Lower leg skin (tissue), 4 donors: Measurements from ENCODE around the gene SHROOM3. TPM values are rescaled to one million over a fixed set of nuclear protein-coding genes. Genes with fewer than 3 reads are reported as not detected.

Source experiments
- DNase-seq, 2 donors: peaks; one replicate each; pipeline ENCODE4 v3.0.0-alpha.2; 2019; ENCODE audit warnings: low spot score in 2 of 2
- H3K4me3 ChIP-seq: fragments of 200-600 bp; sonication (generic); 2 replicates; pipeline ENCODE4 v1.5.1; 2017; ENCODE audit warnings: mild to moderate bottlenecking, low read depth; ENCODE audit not compliant: poor library complexity, severe bottlenecking
- POLR2A ChIP-seq, 2 donors: fragments of 450-650 bp; IDR thresholded peaks; one replicate each; pipeline ENCODE4 v1.6.1; 2016 to 2017; ENCODE audit warnings: antibody characterized with exemption in 2 of 2, mild to moderate bottlenecking in 1 of 2, moderate library complexity in 1 of 2
- WGBS, 2 donors: methylation state at CpG; one replicate each; pipeline ENCODE4 v1.1.5; 2018; 5-methylcytosine and 5-hydroxymethylcytosine counted together
- intact Hi-C: fragments of 100-400 bp; cut with DNase I; formaldehyde crosslinking; loops from one replicate; pipeline ENCODE4 v1.15.0; 2023; ENCODE audit warnings: low total_unique reads
- total RNA-seq, 4 donors: library from RNA; depleted of rRNA; stranded (reverse); fragments of >200 nt; gene quantifications; one replicate each; pipeline ENCODE4 v1.1.0, GENCODE V29; 2016
- TF ChIP-seq, protein P1 (sequence below), 3 donors: fragments of 450-650 bp; IDR thresholded peaks; one replicate each; pipeline ENCODE4 v1.5.1; 2016; ENCODE audit warnings: antibody characterized with exemption in 3 of 3, mild to moderate bottlenecking in 3 of 3, moderate library complexity in 2 of 3

The SHROOM3 gene
- total RNA-seq, 4 donors from 2014 or later, result 37.7 to 88.8 (median 44.0) TPM

DNA sequence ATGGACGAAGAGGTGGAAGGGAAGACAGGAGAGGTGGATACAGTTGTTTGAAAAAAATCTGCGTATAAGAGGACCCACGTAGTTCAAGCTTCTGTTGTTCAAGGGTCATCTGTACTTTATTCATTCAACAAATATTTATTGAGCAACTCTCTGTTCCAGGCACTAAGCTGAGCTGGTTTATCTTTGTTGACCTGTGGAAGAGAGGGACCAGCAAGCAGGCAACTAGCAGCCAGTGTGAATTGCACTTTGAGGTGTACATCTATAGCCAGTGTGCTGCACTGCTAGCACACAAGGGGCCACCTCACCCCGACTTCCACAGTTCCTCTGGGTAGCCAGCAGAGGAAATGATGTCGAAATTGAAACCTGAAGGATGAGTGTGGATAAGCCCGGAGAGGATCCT lies 271.6 kb downstream of the SHROOM3 start:
- no peak for TF ChIP-seq POLR2A (IDR thresholded peaks at IDR 0.05)
- TF ChIP-seq, protein P1, sequence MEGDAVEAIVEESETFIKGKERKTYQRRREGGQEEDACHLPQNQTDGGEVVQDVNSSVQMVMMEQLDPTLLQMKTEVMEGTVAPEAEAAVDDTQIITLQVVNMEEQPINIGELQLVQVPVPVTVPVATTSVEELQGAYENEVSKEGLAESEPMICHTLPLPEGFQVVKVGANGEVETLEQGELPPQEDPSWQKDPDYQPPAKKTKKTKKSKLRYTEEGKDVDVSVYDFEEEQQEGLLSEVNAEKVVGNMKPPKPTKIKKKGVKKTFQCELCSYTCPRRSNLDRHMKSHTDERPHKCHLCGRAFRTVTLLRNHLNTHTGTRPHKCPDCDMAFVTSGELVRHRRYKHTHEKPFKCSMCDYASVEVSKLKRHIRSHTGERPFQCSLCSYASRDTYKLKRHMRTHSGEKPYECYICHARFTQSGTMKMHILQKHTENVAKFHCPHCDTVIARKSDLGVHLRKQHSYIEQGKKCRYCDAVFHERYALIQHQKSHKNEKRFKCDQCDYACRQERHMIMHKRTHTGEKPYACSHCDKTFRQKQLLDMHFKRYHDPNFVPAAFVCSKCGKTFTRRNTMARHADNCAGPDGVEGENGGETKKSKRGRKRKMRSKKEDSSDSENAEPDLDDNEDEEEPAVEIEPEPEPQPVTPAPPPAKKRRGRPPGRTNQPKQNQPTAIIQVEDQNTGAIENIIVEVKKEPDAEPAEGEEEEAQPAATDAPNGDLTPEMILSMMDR (IDR thresholded peaks at IDR 0.05), result no peak
- H3K4me3 ChIP-seq, result no peak overlapping the region
- WGBS, 2 donors, result 88 to 91% methylated on average over 6 of the region's 6 CpGs
- DNase-seq, result no peak
- intact Hi-C loops, result no loop called here

DNA sequence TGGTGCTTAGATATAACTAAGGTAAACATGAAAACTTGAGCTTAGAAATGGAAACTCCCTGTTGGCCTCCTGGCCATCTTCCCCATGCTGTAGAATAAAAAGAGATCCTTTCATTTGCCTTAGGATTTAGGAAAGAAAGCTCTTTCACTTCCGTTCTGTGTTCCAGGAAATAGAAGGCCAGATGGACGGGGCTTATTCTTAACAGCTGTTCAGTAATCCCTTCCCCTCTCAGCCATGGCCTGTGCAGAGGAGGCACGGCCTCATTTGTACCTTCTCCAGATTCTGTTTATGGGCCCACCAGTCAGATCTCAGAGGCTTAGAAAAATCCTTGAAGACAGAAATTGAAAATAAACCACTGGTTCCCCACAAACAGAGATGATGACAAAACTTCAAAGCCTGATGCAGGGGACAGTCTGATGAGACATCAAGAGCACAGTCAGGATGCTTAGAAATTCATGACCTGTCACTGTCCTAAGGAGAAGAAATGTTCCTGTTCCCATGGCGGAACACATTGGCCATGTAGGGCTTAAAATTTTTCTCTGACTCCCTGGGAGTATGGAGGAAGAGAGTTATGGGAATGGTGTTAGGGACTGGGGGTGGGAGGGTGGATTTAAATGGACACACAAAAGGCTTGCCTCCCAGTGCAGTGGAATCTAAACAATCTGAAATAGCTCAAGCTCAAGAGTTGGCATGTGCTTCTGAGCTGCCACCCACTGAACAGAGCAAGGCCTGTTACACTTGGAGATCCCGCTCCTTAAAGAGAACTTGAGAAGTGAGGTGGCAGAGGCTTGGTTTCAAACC lies 274.1 kb downstream of the SHROOM3 start:
- no peak overlapping the region for H3K4me3 ChIP-seq
- TF ChIP-seq POLR2A (IDR thresholded peaks at IDR 0.05), result no peak
- TF ChIP-seq, protein P1 (IDR thresholded peaks at IDR 0.05), result no peak
- WGBS, 2 donors, result 61 to 67% methylated on average over 5 of the region's 5 CpGs
- no peak for DNase-seq
- intact Hi-C loops, result no loop called here

DNA sequence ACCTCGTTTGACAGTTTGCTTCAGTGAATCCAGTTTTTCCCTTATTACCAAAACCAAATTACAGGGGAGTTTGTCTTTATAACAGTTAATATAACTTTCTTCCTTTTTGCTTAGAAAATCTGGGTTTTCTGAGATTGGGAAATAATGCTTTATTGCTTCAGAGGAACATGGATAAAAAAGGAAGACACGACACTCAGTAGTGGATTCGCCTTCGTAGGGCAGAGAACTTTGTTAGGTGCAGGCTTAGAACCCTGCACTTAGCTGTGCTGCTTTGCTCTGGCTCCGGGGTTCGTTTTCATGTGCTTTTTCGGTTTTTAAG lies 274.7 kb downstream of the SHROOM3 start:
- no peak for TF ChIP-seq POLR2A (IDR thresholded peaks at IDR 0.05)
- TF ChIP-seq, protein P1 (IDR thresholded peaks at IDR 0.05), result no peak
- intact Hi-C loops, result no loop called here
- DNase-seq, result no peak
- WGBS, 2 donors, result 79 to 80% methylated on average over 7 of the region's 7 CpGs
- H3K4me3 ChIP-seq, result no peak overlapping the region

DNA sequence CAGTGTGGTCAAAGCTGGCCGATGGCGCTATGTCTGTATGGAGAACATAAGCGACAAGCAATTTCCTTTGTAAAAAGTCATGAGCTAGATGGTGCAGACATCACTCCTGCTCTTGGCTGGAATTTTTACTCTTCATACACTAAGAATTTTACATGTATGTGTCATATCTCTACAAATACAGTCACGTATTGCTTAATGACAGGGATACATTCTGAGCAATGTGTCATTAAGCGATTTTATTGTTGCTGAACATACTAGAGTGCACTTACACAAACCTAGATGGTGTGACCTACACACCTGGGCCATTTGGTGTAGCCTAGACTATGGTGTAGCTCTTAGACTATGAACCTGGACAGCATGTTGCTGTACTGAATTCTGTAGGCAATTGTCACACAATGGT lies 277.5 kb downstream of the SHROOM3 start:
- no peak for DNase-seq
- H3K4me3 ChIP-seq, result no peak overlapping the region
- TF ChIP-seq, protein P1 (IDR thresholded peaks at IDR 0.05), result no peak
- TF ChIP-seq POLR2A (IDR thresholded peaks at IDR 0.05), result no peak
- 91 to 93% methylated on average over 5 of the region's 5 CpGs for WGBS, 2 donors
- intact Hi-C loops, result no loop called here

DNA sequence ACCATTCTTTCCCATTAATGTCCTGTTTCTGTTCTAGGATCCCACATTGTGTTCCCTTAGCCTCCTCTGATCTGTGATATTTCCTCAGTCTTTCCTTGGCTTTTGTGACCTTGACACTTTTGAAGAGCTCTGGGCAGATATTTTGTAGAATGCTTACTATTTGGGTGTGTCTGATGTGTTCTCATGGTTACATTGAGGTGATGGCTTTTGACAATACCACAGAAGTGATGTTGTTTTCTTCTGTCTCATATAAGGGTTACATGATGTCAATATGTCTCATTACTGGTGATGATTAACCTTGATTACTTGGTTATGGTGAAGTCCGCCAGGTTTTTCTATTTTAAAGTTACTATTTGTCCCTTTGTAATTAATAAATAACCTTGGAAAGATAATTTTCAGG lies 279.2 kb downstream of the SHROOM3 start:
- intact Hi-C loops, result no loop called here
- DNase-seq, result no peak
- H3K4me3 ChIP-seq, result no peak overlapping the region
- TF ChIP-seq POLR2A (IDR thresholded peaks at IDR 0.05), result no peak
- TF ChIP-seq, protein P1 (IDR thresholded peaks at IDR 0.05), result no peak
- 79 to 93% methylated on average over 1 of the region's 1 CpG for WGBS, 2 donors

DNA sequence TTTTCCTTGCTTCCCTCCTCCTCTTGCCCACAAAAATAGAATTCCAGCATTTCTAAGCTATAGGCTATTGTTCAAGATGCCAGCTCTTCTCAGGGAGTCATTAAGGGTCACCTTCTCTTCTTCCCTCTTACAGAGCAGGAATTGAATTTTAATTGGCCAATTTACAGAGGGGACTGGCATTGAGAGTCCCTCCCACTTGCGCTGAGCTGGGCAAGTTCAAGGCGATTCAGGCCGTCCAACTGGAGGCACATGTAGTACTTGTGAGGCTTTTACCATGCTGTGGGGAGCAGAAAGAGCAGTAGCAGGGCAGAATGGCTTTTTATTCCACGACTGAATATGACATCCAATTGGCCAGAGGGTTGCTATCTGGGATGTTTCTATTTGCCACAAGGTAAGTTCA lies 281.0 kb downstream of the SHROOM3 start:
- H3K4me3 ChIP-seq, result no peak overlapping the region
- WGBS, 2 donors, result 86 to 92% methylated on average over 4 of the region's 4 CpGs
- no peak for DNase-seq
- TF ChIP-seq, protein P1 (IDR thresholded peaks at IDR 0.05), result no peak
- no peak for TF ChIP-seq POLR2A (IDR thresholded peaks at IDR 0.05)
- intact Hi-C loops, result no loop called here
